ENCODE results near the gene TREML1.
"Not testable (repeated sequence)": the region's sequence is repeated elsewhere in the genome, so short reads cannot be mapped to it uniquely, and the experiment has no call there.

The TREML1 gene

DNA sequence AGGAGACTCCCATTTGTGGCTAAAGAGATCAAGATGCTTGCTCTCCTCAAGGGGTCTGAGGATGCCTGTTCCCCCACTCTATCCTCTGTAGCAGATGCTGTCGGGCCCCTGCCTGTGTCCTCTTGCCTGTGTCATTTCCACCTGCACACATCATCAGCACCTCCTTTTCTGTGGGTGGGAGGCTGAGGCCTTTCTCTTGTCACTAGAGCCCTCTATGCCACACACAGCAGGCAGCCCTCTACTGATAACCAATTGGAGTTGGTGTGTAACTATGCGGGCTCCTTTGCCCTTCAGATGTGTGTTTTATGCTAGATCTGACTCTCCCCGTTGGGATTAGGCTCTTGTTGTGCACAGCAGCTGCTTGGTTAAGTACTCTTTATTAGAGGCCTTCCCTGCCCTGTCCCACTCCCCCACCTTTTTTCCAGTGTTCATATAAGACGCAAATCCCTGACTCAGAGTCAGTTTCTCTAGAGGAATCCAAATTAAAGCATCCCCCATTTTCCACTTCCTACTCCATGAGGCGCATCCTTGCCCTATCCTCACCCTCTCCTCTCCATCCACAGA is 39.1 kb upstream of the TREML1 start:
- H3K4me2 ChIP-seq: no peak overlapping the region
- H4K20me1 ChIP-seq (ENCODE audit: insufficient read depth): no peaks in the 10 kb centered on the region
- H3K27me3 ChIP-seq (ENCODE audit: insufficient read depth, low read depth): no peaks in the 10 kb centered on the region
- H3K4me3 ChIP-seq (IDR thresholded peaks at IDR 0.05; ENCODE audit: insufficient read depth, low read depth, low read length): no peak overlapping the region
- no peaks in the 10 kb centered on the region for H3K79me2 ChIP-seq (ENCODE audit: insufficient read depth, low read depth)
- no peaks in the 10 kb centered on the region for H3K36me3 ChIP-seq (ENCODE audit: insufficient read depth)
- no peak overlapping the region for H3K27ac ChIP-seq
- H3K9ac ChIP-seq: no peak overlapping the region
- H3K4me1 ChIP-seq (ENCODE audit: low read depth, poor library complexity, severe bottlenecking): no peaks in the 10 kb centered on the region
- TF ChIP-seq CTCF (conservative IDR thresholded peaks at IDR 0.05; ENCODE audit: low read depth, low read length): no peak
- H2AFZ ChIP-seq (ENCODE audit: low read depth): no peak overlapping the region

- Histone ChIP-seq H3K36me3 (ENCODE audit: insufficient read depth) (no peaks in the 10 kb centered on the region), H3K27me3 (ENCODE audit: insufficient read depth, low read depth) (no peaks in the 10 kb centered on the region), H3K4me2 (no peak overlapping the region), H3K9ac (no peak overlapping the region), H3K79me2 (ENCODE audit: insufficient read depth, low read depth) (no peaks in the 10 kb centered on the region), H3K4me1 (ENCODE audit: low read depth, poor library complexity, severe bottlenecking) (no peaks in the 10 kb centered on the region), H4K20me1 (ENCODE audit: insufficient read depth) (no peaks in the 10 kb centered on the region), H3K4me3 (IDR thresholded peaks at IDR 0.05; ENCODE audit: insufficient read depth, low read depth, low read length) (no peak overlapping the region), H3K27ac (no peak overlapping the region), H2AFZ (ENCODE audit: low read depth) (no peak overlapping the region)
- peak; percentile 36 for TF ChIP-seq CTCF (conservative IDR thresholded peaks at IDR 0.05; ENCODE audit: low read depth, low read length)
These were observed 37.4 kb upstream of the TREML1 start for GRCh38 chr6:41191569-41191968.

DNA sequence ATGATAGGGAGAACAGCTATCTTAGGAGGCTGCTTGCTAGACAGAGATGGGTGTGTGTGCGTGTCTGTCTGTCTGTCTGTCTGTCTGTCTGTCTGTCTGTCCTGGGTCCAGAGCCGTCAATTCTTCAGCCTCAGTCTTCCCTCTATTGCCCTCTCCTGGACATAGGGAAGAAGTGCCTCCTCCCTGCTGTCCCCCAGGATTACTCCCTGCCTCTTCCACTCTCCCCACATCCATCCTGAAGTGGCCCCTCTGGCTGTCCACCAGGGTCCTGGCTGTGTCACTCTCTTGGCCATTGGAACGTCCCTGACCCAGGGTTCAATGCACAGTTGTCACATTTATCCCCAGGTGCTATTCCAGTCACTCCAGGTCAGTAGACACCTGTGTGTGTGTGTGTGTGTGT is 36.6 kb upstream of the TREML1 start:
- Histone ChIP-seq H2AFZ (ENCODE audit: low read depth) (no peak overlapping the region), H3K27ac (no peak overlapping the region), H3K4me2 (no peak overlapping the region), H3K4me3 (IDR thresholded peaks at IDR 0.05; ENCODE audit: insufficient read depth, low read depth, low read length) (no peak overlapping the region), H3K27me3 (ENCODE audit: insufficient read depth, low read depth) (no peaks in the 10 kb centered on the region), H3K36me3 (ENCODE audit: insufficient read depth) (no peaks in the 10 kb centered on the region), H4K20me1 (ENCODE audit: insufficient read depth) (no peaks in the 10 kb centered on the region), H3K4me1 (ENCODE audit: low read depth, poor library complexity, severe bottlenecking) (no peaks in the 10 kb centered on the region), H3K79me2 (ENCODE audit: insufficient read depth, low read depth) (no peaks in the 10 kb centered on the region), H3K9ac (no peak overlapping the region)
- no peak for TF ChIP-seq CTCF (conservative IDR thresholded peaks at IDR 0.05; ENCODE audit: low read depth, low read length)

DNA sequence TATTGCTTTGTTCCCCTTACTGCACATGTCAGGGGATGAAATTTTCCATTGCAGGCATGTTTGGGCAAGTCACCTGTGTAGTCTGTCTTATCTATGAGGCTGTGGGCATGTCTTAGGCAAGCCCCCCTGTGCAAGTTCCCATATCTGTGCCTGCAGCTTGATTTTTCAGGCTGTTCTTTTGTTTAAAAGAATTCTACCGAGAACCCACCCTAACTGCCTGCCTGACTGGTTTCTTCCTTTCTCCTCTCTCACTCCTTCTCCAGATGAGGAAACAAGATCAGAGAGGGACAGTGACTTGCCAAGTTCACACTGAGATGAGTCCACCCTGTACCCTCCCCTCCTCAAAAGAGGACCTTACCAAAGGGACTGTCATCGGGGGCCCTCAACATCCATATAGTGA is 35.8 kb upstream of the TREML1 start:
- no peak for TF ChIP-seq CTCF (conservative IDR thresholded peaks at IDR 0.05; ENCODE audit: low read depth, low read length)
- H3K27ac ChIP-seq: no peak overlapping the region
- no peaks in the 10 kb centered on the region for H3K27me3 ChIP-seq (ENCODE audit: insufficient read depth, low read depth)
- no peaks in the 10 kb centered on the region for H3K79me2 ChIP-seq (ENCODE audit: insufficient read depth, low read depth)
- H3K4me1 ChIP-seq (ENCODE audit: low read depth, poor library complexity, severe bottlenecking): no peaks in the 10 kb centered on the region
- H4K20me1 ChIP-seq (ENCODE audit: insufficient read depth): no peaks in the 10 kb centered on the region
- no peak overlapping the region for H3K4me2 ChIP-seq
- H3K36me3 ChIP-seq (ENCODE audit: insufficient read depth): no peaks in the 10 kb centered on the region
- H3K9ac ChIP-seq: no peak overlapping the region
- no peak overlapping the region for H3K4me3 ChIP-seq (IDR thresholded peaks at IDR 0.05; ENCODE audit: insufficient read depth, low read depth, low read length)
- no peak overlapping the region for H2AFZ ChIP-seq (ENCODE audit: low read depth)

DNA sequence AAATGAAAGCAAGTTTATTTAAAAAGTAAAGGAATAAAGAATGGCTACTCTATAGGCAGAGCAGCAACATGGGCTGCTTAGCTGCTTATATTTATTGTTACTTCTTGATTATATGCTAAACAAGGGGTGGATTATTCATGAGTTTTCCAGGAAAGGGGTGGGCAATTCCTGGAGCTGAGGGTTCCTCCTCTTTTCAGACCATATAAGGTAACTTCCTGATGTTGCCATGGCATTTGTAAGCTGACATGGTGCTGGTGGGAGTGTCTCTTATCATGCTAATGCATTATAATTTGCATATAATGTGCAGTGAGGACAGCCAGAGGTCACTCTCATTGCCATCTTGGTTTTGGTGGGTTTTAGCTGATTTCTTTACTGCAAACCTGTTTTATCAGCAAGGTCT is 34.9 kb upstream of the TREML1 start:
- not testable (repeated sequence) for H3K4me1 ChIP-seq (ENCODE audit: low read depth, poor library complexity, severe bottlenecking); H3K79me2 ChIP-seq (ENCODE audit: insufficient read depth, low read depth); H4K20me1 ChIP-seq (ENCODE audit: insufficient read depth); H3K36me3 ChIP-seq (ENCODE audit: insufficient read depth); H2AFZ ChIP-seq (ENCODE audit: low read depth); H3K4me2 ChIP-seq; H3K9ac ChIP-seq; H3K27ac ChIP-seq; H3K4me3 ChIP-seq (IDR thresholded peaks at IDR 0.05; ENCODE audit: insufficient read depth, low read depth, low read length); H3K27me3 ChIP-seq (ENCODE audit: insufficient read depth, low read depth)

All from KMS-11 (cell line).